Measurements from ENCODE around the gene CLCN2.

DNA sequence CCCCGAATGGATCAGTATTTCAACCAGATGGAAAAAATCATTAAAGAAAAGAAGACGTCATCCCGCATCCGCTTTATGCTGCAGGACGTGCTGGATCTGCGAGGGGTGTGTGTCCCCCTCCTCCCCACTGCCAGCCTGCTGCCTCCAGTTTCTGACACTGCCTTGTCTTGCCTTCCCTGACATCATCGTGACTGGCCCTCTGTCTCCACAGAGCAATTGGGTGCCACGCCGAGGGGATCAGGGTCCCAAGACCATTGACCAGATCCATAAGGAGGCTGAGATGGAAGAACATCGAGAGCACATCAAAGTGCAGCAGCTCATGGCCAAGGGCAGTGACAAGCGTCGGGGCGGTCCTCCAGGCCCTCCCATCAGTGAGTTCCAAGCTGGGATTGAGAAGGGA lies 36.1 kb downstream of the CLCN2 start:
- TF ChIP-seq CTCF (IDR thresholded peaks at IDR 0.05; ENCODE audit: low read depth, low read length), result no peak
- TF ChIP-seq POLR2A (IDR thresholded peaks at IDR 0.05; ENCODE audit: extremely low read depth, insufficient read length), result no peak
- TF ChIP-seq, protein P1, sequence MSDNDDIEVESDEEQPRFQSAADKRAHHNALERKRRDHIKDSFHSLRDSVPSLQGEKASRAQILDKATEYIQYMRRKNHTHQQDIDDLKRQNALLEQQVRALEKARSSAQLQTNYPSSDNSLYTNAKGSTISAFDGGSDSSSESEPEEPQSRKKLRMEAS (IDR thresholded peaks at IDR 0.05; ENCODE audit: low read depth, low read length), result no peak

Data from NB4 (cell line).